Measurements from ENCODE around the gene GMFB.
A peak's percentile ranks its signal among the peaks of the same experiment; 100 is the strongest.

DNA sequence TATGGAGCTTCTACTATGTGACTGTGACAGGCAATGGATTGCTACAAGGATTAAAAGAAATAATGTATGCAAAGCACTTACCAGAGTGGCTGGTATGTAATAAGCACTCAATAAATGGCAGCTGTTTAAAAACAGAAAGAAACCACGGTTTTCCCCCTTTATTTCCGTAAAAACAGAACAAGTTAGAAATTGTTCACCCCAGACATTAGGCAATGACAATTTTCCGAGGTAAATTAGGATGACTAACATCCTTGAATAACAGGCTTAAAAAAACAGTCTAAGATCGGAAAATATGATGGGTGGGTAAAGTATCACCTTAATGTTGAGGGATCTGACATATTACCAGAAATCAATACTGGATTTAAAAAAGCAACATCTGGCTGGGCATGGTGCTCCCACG is 26.7 kb downstream of the GMFB start:
- TF ChIP-seq POLR2A (IDR thresholded peaks at IDR 0.05; ENCODE audit: low read depth, low read length) (no peak), EZH2 (IDR thresholded peaks at IDR 0.05; ENCODE audit: borderline replicate concordance, low read depth, low read length, severe bottlenecking) (no peak), GATA2 (IDR thresholded peaks at IDR 0.05; ENCODE audit: insufficient read depth, insufficient read length, low read depth, low read length) (no peak), POLR2AphosphoS5 (IDR thresholded peaks at IDR 0.05; ENCODE audit: insufficient read depth, low read depth, low read length) (no peak), MYC (IDR thresholded peaks at IDR 0.05; ENCODE audit: low read depth, low read length) (no peak), JUN (IDR thresholded peaks at IDR 0.05; ENCODE audit: borderline replicate concordance, insufficient read depth, insufficient read length, low read depth) (peak; percentile 18)
- TF ChIP-seq, protein P1, sequence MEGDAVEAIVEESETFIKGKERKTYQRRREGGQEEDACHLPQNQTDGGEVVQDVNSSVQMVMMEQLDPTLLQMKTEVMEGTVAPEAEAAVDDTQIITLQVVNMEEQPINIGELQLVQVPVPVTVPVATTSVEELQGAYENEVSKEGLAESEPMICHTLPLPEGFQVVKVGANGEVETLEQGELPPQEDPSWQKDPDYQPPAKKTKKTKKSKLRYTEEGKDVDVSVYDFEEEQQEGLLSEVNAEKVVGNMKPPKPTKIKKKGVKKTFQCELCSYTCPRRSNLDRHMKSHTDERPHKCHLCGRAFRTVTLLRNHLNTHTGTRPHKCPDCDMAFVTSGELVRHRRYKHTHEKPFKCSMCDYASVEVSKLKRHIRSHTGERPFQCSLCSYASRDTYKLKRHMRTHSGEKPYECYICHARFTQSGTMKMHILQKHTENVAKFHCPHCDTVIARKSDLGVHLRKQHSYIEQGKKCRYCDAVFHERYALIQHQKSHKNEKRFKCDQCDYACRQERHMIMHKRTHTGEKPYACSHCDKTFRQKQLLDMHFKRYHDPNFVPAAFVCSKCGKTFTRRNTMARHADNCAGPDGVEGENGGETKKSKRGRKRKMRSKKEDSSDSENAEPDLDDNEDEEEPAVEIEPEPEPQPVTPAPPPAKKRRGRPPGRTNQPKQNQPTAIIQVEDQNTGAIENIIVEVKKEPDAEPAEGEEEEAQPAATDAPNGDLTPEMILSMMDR (IDR thresholded peaks at IDR 0.05; ENCODE audit: extremely low read depth in 1 of 2, insufficient read depth in 1 of 2, low read depth in 1 of 2, low read length in 2 of 2), result no peak
- TF ChIP-seq, protein P2, sequence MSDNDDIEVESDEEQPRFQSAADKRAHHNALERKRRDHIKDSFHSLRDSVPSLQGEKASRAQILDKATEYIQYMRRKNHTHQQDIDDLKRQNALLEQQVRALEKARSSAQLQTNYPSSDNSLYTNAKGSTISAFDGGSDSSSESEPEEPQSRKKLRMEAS (IDR thresholded peaks at IDR 0.05; ENCODE audit: insufficient read depth, insufficient read length), result no peak
